Measurements from ENCODE around the gene SMIM29. TPM values are rescaled to one million over a fixed set of nuclear protein-coding genes. Genes with fewer than 3 reads are reported as not detected.

The SMIM29 gene
- total and polyA plus RNA-seq, 2 experiments from 2014 or later, result 9.2 to 33.8 TPM

GRCh38 chr6:34237316-34237721, 11.5 kb downstream of the SMIM29 start:
- Histone ChIP-seq H3K4me2 (peak overlapping the region; percentile 99), H3K9me3 (ENCODE audit: low read depth) (no peaks in the 10 kb centered on the region), H3K36me3 (replicated peaks; ENCODE audit: insufficient read depth, low read depth) (no peaks in the 10 kb centered on the region), H3K4me3 (peak overlapping the region; percentile 67), H3K27me3 (no peaks in the 10 kb centered on the region), H3K27ac (peak overlapping the region; percentile 96), H3K79me2 (peaks cover 24% of the 10 kb centered on the region), H2AFZ (peak overlapping the region; percentile 57), H3K9me2 (replicated peaks; ENCODE audit: insufficient read depth) (no peaks in the 10 kb centered on the region), H4K20me1 (ENCODE audit: insufficient read depth, poor library complexity, severe bottlenecking) (peaks cover 2% of the 10 kb centered on the region), H3K4me1 (ENCODE audit: insufficient read depth) (peaks cover 23% of the 10 kb centered on the region)
- 1% methylated on average over 18 of the region's 78 CpGs for WGBS (ENCODE audit: low lambda C conversion rate, missing lambda C conversion rate)
- DNase-seq (ENCODE audit: low spot score), result peak; percentile 64
- TF ChIP-seq EZH2 (IDR thresholded peaks at IDR 0.05; ENCODE audit: borderline replicate concordance) (no peak), EZH2phosphoT487 (IDR thresholded peaks at IDR 0.05; ENCODE audit: low read depth, severe bottlenecking, unreplicated experiment) (no peak)
- TF ChIP-seq, protein P1, sequence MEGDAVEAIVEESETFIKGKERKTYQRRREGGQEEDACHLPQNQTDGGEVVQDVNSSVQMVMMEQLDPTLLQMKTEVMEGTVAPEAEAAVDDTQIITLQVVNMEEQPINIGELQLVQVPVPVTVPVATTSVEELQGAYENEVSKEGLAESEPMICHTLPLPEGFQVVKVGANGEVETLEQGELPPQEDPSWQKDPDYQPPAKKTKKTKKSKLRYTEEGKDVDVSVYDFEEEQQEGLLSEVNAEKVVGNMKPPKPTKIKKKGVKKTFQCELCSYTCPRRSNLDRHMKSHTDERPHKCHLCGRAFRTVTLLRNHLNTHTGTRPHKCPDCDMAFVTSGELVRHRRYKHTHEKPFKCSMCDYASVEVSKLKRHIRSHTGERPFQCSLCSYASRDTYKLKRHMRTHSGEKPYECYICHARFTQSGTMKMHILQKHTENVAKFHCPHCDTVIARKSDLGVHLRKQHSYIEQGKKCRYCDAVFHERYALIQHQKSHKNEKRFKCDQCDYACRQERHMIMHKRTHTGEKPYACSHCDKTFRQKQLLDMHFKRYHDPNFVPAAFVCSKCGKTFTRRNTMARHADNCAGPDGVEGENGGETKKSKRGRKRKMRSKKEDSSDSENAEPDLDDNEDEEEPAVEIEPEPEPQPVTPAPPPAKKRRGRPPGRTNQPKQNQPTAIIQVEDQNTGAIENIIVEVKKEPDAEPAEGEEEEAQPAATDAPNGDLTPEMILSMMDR (IDR thresholded peaks at IDR 0.05; ENCODE audit: poor library complexity), result no peak

DNA sequence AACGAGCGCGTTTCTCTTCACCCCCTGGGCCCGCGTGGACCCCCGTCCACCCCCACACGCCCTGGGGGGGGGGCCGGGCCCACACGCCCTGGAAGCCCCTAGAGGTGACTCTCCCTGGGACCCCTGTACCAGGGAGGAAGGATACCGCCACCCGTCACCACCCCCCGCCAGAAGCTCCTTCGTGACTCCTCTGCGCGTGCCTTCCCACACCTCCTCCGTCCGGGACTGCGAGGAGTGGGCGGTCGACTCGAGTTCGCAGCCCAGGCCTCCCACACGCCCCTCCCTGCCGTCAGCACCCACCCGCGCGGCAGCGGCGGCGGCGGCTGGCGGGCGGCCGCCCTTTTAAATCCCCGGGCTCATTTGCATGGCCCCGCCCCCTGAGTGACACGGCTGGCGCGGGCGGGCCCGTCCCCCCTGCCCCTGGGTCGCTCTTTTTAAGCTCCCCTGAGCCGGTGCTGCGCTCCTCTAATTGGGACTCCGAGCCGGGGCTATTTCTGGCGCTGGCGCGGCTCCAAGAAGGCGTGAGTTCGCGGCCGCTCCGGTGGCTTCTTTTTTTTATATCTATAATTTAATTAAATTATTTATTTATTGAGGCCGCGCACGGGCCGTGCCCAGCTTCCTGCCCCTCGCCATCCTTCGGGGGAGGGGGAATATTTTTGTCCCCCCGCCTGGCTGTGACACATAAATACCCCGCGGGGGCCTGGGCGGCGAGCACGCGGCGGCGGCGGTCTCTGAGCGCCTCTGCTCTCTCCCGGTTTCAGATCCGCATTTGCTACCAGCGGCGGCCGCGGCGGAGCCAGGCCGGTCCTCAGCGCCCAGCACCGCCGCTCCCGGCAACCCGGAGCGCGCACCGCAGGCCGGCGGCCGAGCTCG, 12.1 kb downstream of the SMIM29 start, which contains the start of gene HMGA1:
HMGA1 (plus strand) TSS at position 431 of the 873 bp plus-strand sequence. CDS start 3,908 bp downstream, outside the sequence.
- peak; percentile 94 for DNase-seq (ENCODE audit: low spot score)
- Histone ChIP-seq H3K4me2 (peak within 1 kb of the TSS; percentile 99), H3K27me3 (no peaks in the 10 kb centered on the region), H3K27ac (peak within 1 kb of the TSS; percentile 96), H3K9me3 (ENCODE audit: low read depth) (no peaks in the 10 kb centered on the region), H3K4me1 (ENCODE audit: insufficient read depth) (peaks cover 23% of the 10 kb centered on the region), H3K36me3 (replicated peaks; ENCODE audit: insufficient read depth, low read depth) (no peaks in the 10 kb centered on the region), H2AFZ (peak within 1 kb of the TSS; percentile 66), H4K20me1 (ENCODE audit: insufficient read depth, poor library complexity, severe bottlenecking) (peaks cover 2% of the 10 kb centered on the region), H3K9me2 (replicated peaks; ENCODE audit: insufficient read depth) (no peaks in the 10 kb centered on the region), H3K4me3 (peak within 1 kb of the TSS; percentile 67), H3K79me2 (peaks cover 24% of the 10 kb centered on the region)
- 3% methylated on average over 86 of the region's 91 CpGs for WGBS (ENCODE audit: low lambda C conversion rate, missing lambda C conversion rate)
- TF ChIP-seq EZH2phosphoT487 (IDR thresholded peaks at IDR 0.05; ENCODE audit: low read depth, severe bottlenecking, unreplicated experiment), result no peak
- TF ChIP-seq EZH2 (IDR thresholded peaks at IDR 0.05; ENCODE audit: borderline replicate concordance), result no peak
- TF ChIP-seq, protein P1 (IDR thresholded peaks at IDR 0.05; ENCODE audit: poor library complexity), result no peak

GRCh38 chr6:34236131-34236442, 12.7 kb downstream of the SMIM29 start:
- Histone ChIP-seq H3K4me1 (ENCODE audit: insufficient read depth) (peaks cover 23% of the 10 kb centered on the region), H3K9me2 (replicated peaks; ENCODE audit: insufficient read depth) (no peaks in the 10 kb centered on the region), H3K4me2 (peak overlapping the region; percentile 92), H3K4me3 (peak overlapping the region; percentile 13), H3K27ac (peak overlapping the region; percentile 96), H4K20me1 (ENCODE audit: insufficient read depth, poor library complexity, severe bottlenecking) (peaks cover 2% of the 10 kb centered on the region), H2AFZ (peak overlapping the region; percentile 66), H3K79me2 (peaks cover 24% of the 10 kb centered on the region), H3K9me3 (ENCODE audit: low read depth) (no peaks in the 10 kb centered on the region), H3K36me3 (replicated peaks; ENCODE audit: insufficient read depth, low read depth) (no peaks in the 10 kb centered on the region), H3K27me3 (no peaks in the 10 kb centered on the region)
- peak; percentile 52 for DNase-seq (ENCODE audit: low spot score)
- TF ChIP-seq, protein P1 (IDR thresholded peaks at IDR 0.05; ENCODE audit: poor library complexity), result no peak
- TF ChIP-seq EZH2phosphoT487 (IDR thresholded peaks at IDR 0.05; ENCODE audit: low read depth, severe bottlenecking, unreplicated experiment) (no peak), EZH2 (IDR thresholded peaks at IDR 0.05; ENCODE audit: borderline replicate concordance) (no peak)
- 17% methylated on average over 13 of the region's 13 CpGs for WGBS (ENCODE audit: low lambda C conversion rate, missing lambda C conversion rate)
